HG03442 (cell line): ENCODE data around the gene FBXL5.
"Not testable (repeated sequence)": the region's sequence is repeated elsewhere in the genome, so short reads cannot be mapped to it uniquely, and the experiment has no call there.

Experiments used
- ATAC-seq: cut with Tn5 transposase; IDR thresholded peaks from one replicate; pipeline ENCODE4 v1.9.1; 2021; ENCODE audit warnings: mild to moderate bottlenecking, moderate library complexity; ENCODE audit not compliant: unreplicated experiment

FBXL5 gene

GRCh38 chr4:15652841-15653240 is 2.3 kb downstream of the FBXL5 start:
- no peak for ATAC-seq

GRCh38 chr4:15652191-15652590 is 3.0 kb downstream of the FBXL5 start:
- ATAC-seq, result no peak

DNA sequence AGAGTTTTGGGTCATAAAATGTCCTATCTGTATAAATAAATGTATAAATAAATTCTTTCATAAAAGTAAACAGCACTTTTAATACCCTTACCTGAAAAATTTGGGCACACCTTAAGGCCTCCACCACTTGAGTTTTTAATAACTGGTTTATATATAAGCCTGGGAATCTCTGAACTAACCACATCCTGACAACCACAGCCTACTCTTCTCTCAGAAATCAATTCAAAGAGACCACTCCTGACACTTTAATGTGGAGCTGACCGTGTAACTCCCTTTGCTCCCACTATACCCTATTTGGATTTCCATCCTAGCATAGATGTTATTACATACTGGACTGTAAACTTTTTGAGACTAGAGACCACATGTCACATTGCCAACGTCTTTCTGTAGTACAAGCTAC is 3.5 kb downstream of the FBXL5 start:
- no peak for ATAC-seq

DNA sequence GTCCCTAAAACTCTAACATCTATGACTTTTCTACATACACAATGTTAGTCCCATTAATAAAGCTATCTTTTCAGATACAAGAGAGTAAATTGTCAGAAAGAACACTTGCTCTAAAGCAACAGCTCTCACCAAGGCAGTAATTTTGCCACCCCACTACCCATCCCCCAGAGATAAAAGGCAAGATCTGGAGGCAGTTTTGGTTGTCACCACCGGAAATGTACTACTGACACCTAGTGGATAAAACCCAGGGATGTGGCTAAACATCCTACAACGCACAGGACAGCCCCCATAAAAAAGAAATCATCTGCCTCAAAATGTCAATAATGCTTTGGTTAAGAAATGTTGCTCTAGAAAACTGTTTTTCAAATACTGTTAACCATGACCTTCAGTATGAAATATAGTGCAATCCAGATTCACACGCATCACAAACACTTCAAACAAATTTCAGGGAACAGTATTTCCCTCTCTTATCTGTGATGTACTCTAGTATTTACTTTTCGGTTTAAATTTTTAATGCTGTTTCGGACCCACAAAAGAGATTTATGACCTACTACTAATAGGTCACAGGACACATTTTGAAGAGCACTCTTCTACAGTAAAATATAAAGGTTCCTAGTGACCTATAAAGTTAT is 5.1 kb downstream of the FBXL5 start:
- peak; percentile 41 for ATAC-seq

DNA sequence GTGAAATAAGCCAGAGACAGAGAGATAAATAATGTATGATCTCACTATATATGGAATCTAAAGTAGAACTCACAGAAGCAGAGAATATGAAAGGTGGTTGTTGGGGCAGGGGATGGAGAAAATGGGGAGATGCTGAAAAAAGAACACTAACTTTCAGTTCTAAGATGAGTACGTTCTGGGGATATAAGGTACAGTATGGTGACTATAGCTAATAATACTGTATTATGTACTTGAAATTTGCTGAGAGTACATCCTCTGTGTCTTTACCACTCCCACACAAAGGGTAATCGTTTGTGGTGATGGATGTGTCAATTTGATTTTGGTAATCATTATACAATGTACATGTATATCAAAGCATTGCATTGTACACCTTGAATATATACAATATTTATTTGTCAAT is 6.6 kb downstream of the FBXL5 start:
- no peak for ATAC-seq

GRCh38 chr4:15638418-15638817 is 16.7 kb downstream of the FBXL5 start:
- no peak for ATAC-seq

DNA sequence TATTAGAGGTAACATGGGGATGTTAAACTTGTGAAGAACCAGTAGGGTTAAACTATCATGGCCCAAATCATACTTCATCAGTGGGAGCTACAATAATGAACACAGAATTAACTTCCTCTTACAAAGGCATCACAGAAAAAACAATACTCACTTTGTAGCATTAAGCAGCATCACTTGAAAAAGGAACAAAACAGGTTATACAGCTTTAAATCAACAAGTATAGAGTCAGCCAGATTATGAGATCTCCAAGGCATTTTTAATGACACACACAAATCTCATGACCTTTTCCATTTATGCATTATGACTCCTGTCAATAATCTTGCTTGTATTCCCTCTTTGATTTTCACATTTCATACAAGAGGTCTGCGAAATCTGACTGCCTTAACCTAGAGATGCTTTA is 18.3 kb downstream of the FBXL5 start:
- no peak for ATAC-seq

GRCh38 chr4:15617407-15617806 is 37.8 kb downstream of the FBXL5 start:
- not testable (repeated sequence) for ATAC-seq

DNA sequence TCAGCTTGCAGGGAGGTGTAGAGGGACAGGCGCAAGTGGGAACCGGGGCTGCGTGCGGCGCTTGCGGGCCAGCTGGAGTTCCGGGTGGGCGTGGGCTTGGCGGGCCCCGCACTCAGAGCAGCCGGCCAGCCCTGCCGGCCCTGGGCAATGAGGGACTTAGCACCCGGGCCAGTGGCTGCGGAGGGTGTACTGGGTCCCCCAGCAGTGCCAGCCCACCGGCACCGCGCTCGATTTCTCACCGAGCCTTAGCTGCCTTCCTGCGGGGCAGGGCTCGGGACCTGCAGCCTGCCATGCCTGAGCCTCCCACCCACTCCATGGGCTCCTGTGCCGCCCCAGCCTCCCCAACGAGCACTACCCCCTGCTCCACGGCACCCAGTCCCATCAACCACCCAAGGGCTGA is 40.3 kb downstream of the FBXL5 start:
- not testable (repeated sequence) for ATAC-seq

DNA sequence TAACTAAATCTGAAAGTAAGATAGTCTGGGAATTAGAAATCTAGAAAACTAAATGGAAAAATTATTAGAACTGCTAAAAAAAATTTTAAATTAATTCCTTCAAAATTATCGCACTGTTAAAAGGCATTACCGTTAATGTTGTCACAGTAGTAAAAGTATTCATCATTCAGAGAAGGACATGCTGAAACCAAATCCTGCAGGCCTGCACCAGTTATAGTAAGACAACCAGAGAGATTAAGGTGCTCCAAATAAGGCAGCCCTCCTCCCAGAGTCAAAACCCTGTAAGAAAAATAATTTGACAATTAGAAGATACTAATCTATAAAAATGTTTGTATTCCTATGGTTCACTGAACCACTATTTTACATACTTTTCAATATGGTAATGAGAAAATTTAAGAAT is 43.0 kb downstream of the FBXL5 start:
- no peak for ATAC-seq

- ATAC-seq, result no peak
Observed at GRCh38 chr4:15610855-15611254, 44.3 kb downstream of the FBXL5 start.

GRCh38 chr4:15605537-15605936 is 49.6 kb downstream of the FBXL5 start:
- ATAC-seq, result no peak

GRCh38 chr4:15601862-15602261 is 53.3 kb downstream of the FBXL5 start:
- ATAC-seq, result no peak

DNA sequence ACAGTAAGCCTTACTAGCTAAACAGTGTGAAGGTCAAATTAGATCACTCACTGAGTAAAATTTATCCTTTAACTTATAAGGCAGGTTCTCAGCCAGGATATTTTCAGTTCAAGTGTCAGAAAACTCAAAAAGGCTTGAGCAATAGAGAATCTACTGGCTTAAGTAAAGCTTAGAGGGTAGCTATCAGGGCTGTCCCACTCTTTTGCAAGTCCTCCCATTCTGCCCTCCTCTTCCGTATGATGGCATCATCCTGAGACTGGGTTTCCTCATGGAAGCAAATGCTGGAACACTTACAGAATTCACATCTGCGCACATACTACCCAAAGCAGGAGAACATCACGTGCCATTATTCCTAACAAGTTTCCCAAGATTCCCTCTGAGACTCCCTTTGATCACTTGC is 55.0 kb downstream of the FBXL5 start:
- no peak for ATAC-seq

DNA sequence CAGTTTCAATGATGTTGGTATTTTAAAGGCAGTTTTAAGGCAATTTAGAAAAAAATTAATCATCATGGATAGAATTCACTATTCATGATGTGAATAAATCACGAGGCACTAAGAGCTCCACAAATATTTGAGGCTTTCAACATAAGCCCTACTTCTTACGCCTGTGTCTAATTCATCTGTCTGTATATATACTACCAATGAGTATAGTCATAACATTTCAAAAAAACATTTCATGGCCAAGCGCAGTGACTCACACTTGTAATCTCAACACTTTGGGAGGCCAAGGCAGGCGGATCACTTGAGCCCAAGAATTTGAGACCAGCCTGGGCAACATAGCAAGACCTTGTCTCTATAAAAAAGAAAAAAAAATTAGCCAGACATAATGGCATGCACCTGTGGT is 56.5 kb downstream of the FBXL5 start:
- ATAC-seq, result no peak

DNA sequence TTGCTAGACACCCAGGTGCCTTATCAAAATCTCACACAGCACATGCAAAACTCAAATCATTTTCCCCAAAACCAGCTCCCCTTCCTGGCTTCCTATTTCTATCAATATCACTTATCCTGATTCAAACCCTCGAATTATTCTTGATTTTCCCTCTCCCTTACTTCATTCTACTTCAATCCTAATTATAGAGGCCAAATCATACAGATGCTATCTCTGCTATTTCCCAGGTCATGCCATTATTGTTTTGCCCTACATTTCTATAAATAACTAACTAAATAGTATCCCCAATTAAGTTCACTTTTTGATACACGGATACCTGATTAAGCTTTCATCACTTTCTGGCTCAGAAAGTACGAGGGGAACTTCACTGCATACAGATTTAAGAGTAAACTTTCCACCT is 62.4 kb downstream of the FBXL5 start:
- no peak for ATAC-seq

DNA sequence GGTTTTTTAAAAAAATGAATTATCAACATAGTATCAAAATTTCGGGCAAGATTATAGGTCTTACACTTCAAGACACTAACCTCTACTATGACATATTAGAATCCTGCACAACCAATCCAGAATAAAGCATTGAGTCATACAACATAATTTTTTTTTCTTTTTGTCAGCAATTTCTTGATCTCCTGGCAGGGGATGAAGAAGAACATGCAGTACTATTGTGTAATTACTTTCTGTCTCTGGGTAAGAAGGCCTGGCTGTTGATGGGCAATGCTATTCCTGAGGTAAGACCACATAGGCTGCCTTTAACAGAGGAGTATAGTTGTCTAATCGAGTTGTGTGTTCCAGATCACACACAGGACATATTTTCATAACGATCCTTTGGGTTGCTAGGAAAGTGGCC is 67.5 kb downstream of the FBXL5 start:
- ATAC-seq, result no peak

GRCh38 chr4:15586066-15586465 is 69.1 kb downstream of the FBXL5 start:
- ATAC-seq, result no peak

DNA sequence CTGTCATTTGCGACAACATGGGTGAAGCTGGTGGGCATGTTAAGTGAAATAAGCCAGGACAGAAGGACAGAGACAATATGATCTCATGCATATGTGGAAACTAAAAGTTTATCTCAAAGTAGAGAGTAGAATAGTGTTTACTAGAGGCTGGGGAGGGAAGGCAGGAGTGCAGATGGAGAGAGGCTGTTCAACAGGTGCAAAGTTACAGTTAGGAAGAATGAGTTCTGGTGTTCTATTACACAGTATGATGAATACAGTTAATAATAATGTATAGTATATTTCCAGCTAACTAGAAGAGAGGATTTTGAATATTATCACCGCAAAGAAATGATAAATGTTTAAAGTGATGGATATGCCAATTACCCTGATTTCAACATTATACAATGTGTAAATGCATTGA is 69.8 kb downstream of the FBXL5 start:
- no peak for ATAC-seq

GRCh38 chr4:15584785-15585184 is 70.4 kb downstream of the FBXL5 start:
- no peak for ATAC-seq

DNA sequence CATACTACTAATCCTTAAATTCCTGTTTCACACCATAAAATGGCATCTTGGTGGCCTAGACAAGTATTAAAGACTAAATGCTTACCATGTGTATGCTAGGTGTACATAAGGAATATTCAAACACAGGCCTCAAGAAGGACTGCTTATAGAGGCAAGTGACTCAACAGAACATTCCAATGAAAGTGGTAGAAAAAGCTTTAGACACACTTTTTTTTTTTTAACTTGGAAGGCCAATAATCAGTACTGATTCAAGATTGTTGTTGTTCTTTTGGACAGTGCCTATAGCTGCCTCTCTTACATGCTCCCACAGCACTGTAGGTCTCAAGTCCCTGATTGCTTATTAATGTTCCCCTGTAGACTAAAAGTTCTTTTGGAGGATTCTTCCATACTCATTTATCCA is 77.6 kb downstream of the FBXL5 start:
- no peak for ATAC-seq

DNA sequence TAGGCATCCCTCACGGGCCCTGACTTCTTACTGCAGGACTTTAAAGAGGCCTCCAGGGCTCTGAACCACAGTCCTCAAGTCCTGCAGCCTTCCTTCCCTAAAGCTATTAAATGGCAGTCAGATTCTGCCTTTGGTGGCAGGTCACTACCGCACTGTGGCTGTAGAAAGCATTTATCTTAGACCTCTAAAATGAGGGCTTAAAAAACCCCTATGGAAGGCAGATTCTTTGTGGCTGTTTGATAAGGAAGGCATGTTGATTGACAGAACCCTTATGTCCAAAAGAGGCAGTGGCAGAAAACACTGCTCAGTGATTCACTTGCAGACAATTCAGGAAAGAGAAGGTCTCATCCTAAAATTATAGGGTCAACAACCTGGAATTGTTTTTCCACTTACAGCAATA is 79.2 kb downstream of the FBXL5 start:
- ATAC-seq, result no peak

GRCh38 chr4:15569746-15570145 is 85.4 kb downstream of the FBXL5 start:
- ATAC-seq, result no peak

DNA sequence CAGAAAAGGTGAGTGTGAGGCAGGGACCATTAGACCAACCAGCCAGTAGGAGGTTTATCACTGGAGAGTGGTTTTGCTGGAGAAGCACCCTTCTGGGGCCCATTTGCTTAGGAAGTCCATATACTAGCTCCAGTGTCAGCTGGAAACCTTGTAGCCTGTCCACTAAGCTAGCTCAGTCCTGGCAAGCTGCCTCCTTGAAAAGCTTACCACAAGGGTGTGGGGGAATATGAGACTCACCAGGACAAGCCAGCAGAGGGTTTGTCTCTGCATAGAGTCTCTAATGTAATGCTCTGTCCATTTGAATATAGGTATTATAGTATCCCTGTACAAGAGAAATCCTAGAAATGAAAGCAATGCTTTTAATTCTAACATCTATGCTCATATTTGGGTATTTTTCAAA is 86.3 kb downstream of the FBXL5 start:
- ATAC-seq, result no peak
